AG04450 (cell line): ENCODE data around the gene TMEM121. TPM values are rescaled to one million over a fixed set of nuclear protein-coding genes. Genes with fewer than 3 reads are reported as not detected.

Experiments
- CTCF ChIA-PET: fragments of 300-600, 350-600 bp; formaldehyde crosslinking; extraction: SDS; loops from one replicate; lab custom pipeline; 2022; ENCODE audit warnings: antibody characterized with exemption, inconsistent platforms; lab: Charles Lee
- POLR2A ChIA-PET: fragments of 350-600 bp; formaldehyde crosslinking; extraction: SDS; loops from one replicate; lab custom pipeline; 2021; ENCODE audit warnings: antibody characterized with exemption, inconsistent platforms; lab: Yijun Ruan, JAX
- DNase-seq: peaks from one replicate; pipeline ENCODE4 v3.0.0-alpha.2; 2011; ENCODE audit warnings: low read depth, low spot score
- H3K27ac ChIP-seq: one replicate; pipeline ENCODE4 v1.5.1; 2012; ENCODE audit warnings: low read depth, low read length, control low read depth
- H3K27me3 ChIP-seq: one replicate; pipeline ENCODE4 v1.6.0; 2012; ENCODE audit warnings: low read length; ENCODE audit not compliant: control insufficient read depth, insufficient read depth
- H3K4me3 ChIP-seq: 2 replicates; pipeline ENCODE4 v1.5.1; 2011; ENCODE audit warnings: mild to moderate bottlenecking, low read depth, low read length, control low read depth
- H3K9me3 ChIP-seq: 2 replicates; pipeline ENCODE4 v1.5.1; 2012; ENCODE audit warnings: low read length; ENCODE audit not compliant: control insufficient read depth, insufficient read depth
- CTCF ChIP-seq: IDR thresholded peaks from 2 replicates; pipeline ENCODE4 v1.5.1; 2011; ENCODE audit warnings: low read depth, low read length, control low read depth, inconsistent platforms
- polyA plus RNA-seq: library from polyadenylated mRNA; depleted of rRNA; stranded (reverse); fragments of >200 nt; gene quantifications from 2 replicates; pipeline ENCODE4 v1.2.3, GENCODE V29; 2011

Gene TMEM121
- polyA plus RNA-seq, 1 experiment, result 1.5 TPM

- ChIA-PET POLR2A (interaction anchor here (2.7 kb wide), 1 partner anchor 7 kb away, joined by 15 read pairs; no protein-coding TSS in a partner anchor), CTCF (interaction anchor here (1.8 to 2.9 kb wide), 3 partner anchors 12 to 46 kb away, joined by 8 to 37 read pairs (median 9); no protein-coding TSS in a partner anchor)
- no peaks in the 10 kb centered on the region; the same call in 1 of the 2 replicates for H3K9me3 ChIP-seq
- no peak overlapping the region for H3K27ac ChIP-seq
- peaks cover 22% of the 10 kb centered on the region for H3K27me3 ChIP-seq
- H3K4me3 ChIP-seq, result no peak overlapping the region
- no peak for DNase-seq
- TF ChIP-seq CTCF, result no peak
Observed at GRCh38 chr14:105482486-105483110, 43.8 kb upstream of the TMEM121 start.

- CTCF ChIA-PET, result interaction anchor here (1.8 to 2.9 kb wide), 2 partner anchors 27 to 45 kb away, joined by 8 to 9 read pairs; no protein-coding TSS in a partner anchor
- H3K4me3 ChIP-seq, result no peak overlapping the region
- peaks cover 27% of the 10 kb centered on the region for H3K27me3 ChIP-seq
- TF ChIP-seq CTCF, result no peak
- no peak for DNase-seq
- H3K9me3 ChIP-seq, result no peaks in the 10 kb centered on the region; the same call in 1 of the 2 replicates
- H3K27ac ChIP-seq, result no peak overlapping the region
- POLR2A ChIA-PET, result no interaction called here
Observed at GRCh38 chr14:105483300-105484068, 42.9 kb upstream of the TMEM121 start.

- Histone ChIP-seq H3K27ac (no peak overlapping the region), H3K9me3 (no peaks in the 10 kb centered on the region; the same call in 1 of the 2 replicates), H3K4me3 (no peak overlapping the region), H3K27me3 (peaks cover 27% of the 10 kb centered on the region)
- no peak for DNase-seq
- ChIA-PET POLR2A (no interaction called here), CTCF (no interaction called here)
- no peak for TF ChIP-seq CTCF
Observed at GRCh38 chr14:105484069-105484996, 42.0 kb upstream of the TMEM121 start.

GRCh38 chr14:105484997-105485393 is 41.4 kb upstream of the TMEM121 start:
- Histone ChIP-seq H3K27ac (no peak overlapping the region), H3K9me3 (no peaks in the 10 kb centered on the region; the same call in 1 of the 2 replicates), H3K27me3 (peaks cover 27% of the 10 kb centered on the region), H3K4me3 (no peak overlapping the region)
- POLR2A ChIA-PET, result no interaction called here
- DNase-seq, result no peak
- TF ChIP-seq CTCF, result no peak
- CTCF ChIA-PET, result no interaction called here
